ENCODE measurements around the gene TRIM46.
A peak's percentile ranks its signal among the peaks of the same experiment; 100 is the strongest.

TRIM46 gene

DNA sequence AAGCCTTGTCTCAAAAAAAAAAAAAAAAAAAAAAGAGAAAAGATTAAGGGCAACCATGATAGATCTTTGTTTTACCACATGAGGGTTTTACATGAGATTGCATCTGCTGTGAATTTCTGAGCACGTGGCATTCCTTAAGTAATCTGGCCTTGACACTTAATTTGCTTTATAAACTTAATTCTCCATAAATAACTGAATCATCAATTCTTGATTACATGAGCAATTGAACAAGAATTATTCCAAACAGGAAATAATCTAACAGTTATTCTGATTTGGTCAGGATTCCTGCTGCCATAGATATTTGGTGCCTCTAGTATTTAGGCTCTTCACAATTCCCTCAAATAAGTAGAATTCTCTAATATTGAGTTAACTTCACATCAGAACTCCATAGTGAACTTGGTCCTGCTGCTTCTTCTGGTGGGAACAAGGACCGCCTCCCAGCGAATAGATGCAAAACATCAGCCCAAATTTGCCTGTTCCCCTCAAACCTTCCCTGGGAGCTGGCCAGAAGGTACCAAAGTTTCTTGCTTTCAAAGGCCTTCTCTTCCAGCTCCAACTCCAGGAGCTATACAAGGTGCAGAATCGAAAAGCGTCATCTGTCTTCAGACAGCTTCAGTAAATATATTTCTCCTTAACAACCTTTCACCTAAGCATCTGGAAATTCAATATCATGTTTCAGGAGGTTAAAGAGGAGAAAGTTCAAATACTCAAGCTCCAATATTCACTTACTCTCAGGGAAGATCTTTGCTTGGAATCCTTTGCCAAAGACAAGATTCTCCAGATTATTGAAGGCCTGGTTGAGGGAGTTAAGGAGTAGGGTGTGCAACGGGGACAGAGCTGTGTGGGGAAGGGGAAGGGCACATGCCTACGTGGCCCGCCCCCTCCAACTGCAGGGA, 1.6 kb upstream of the TRIM46 start:
- H3K4me1 ChIP-seq (ENCODE audit: control insufficient read depth, insufficient read depth, low read length) = peaks cover 3% of the 10 kb centered on the region; the same call in 1 of the 2 replicates
- H3K27me3 ChIP-seq (ENCODE audit: control insufficient read depth, insufficient read depth, low read length) = no peaks in the 10 kb centered on the region
- peak overlapping the region; percentile 81 for H3K4me3 ChIP-seq (ENCODE audit: low read length)
- no peak for DNase-seq (ENCODE audit: low read depth, low spot score)
- no peak overlapping the region for H3K27ac ChIP-seq (ENCODE audit: low read length)
- no CpG with 5 or more reads among the region's 8 CpGs for WGBS (ENCODE audit: insufficient coverage, insufficient read length)
- peaks cover 6% of the 10 kb centered on the region for H3K36me3 ChIP-seq (ENCODE audit: control insufficient read depth, insufficient read depth, low read length)
- no peaks in the 10 kb centered on the region for H3K9me3 ChIP-seq (ENCODE audit: control insufficient read depth, insufficient read depth, low read length)

DNA sequence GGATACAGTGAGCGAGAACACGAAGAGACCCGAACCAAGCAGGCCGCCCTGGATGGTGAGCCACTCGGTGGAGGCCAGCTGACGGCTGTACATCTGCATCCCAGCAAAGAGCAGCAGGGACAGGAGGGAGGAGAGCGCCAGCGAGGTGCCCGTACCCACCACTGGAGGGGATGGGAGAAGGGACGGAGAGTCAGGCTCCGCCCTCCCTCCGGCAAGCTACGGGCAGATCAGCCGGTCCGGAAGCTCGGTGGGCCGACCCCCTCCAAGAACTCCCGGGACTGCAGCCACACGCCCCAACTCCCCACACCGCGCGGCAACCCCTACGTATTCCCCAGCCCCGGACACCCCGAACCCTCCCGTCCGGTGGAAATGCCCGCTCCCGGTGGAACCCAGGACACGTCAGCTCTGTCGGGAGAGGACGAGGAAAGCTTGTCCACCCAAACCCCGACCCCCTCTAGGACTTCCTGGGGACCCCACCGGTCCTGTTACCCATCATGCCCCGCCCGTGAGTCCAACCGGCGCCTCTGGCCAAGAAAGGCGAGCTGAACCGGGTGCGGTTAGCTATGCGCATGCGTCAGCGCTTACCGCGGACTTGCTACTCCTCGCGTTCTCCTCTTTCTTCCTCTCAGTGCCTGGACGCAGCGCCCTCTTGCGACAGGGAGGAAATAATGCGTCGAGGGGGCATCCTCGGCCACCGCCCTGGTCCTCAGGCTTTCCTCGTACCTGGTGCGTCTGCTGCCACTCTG, 744 bp upstream of the TRIM46 start, which contains the start of gene KRTCAP2:
TSS of gene KRTCAP2 (minus strand) at position 573 of the 746 bp plus-strand sequence. CDS start at position 493, 80 bp downstream.
- H3K36me3 ChIP-seq (ENCODE audit: control insufficient read depth, insufficient read depth, low read length) = peaks cover 14% of the 10 kb centered on the region

DNA sequence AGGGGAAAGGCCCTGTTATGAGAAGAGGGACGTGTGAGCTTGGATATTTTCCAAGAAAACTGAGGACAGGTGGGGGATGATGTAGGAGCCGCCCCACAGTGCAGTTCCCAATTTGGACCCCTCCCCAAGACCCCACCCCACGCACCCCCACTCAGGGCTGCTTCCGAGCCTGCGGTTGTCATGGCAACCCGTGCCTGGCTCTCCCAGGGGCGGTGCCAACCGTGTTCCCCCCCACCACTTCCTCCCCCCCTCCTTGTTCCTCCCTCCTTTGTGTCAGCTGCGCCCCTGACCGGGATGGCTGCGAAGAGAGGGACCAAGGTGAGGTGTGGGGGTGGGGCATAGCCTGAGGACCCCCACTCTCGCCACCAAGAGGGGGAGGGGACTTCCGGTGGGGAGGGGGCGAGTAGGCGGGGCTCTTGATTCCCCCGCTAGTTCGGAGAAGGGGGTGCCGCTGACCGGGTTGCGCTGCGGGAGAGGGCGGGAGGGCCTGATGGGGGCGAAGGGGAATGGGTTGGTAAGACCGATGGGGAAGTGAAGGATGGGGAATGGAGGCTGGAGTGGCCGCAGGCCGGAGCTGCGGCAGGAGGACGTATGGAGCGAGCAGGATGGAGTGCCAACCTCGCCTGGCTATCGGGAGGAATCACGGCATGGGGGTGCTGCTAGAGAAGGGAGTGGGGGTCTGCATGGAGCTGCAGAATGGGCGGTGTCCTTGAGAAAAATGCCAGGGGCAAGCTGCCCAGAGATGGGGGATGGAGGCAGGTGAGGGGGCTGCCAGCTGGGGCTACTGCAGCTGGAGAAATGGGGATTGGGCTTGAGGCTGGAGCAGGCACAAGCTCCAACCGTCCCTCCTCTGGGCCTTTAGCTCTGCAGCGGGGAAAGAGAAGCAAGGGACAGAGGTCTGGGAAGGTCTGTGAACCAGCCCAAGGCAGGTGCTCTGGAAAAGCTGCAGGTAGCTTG, 953 bp downstream of the TRIM46 start:
- no CpG with 5 or more reads among the region's 35 CpGs for WGBS (ENCODE audit: insufficient coverage, insufficient read length)
- no peak overlapping the region for H3K27ac ChIP-seq (ENCODE audit: low read length)
- H3K36me3 ChIP-seq (ENCODE audit: control insufficient read depth, insufficient read depth, low read length) = peaks cover 28% of the 10 kb centered on the region
- H3K4me3 ChIP-seq (ENCODE audit: low read length) = peak overlapping the region; percentile 62; the same call in 1 of the 2 replicates
- H3K9me3 ChIP-seq (ENCODE audit: control insufficient read depth, insufficient read depth, low read length) = no peaks in the 10 kb centered on the region
- H3K4me1 ChIP-seq (ENCODE audit: control insufficient read depth, insufficient read depth, low read length) = 0 out of 2 replicates have a peak, but pooled peaks cover 2% of the 10 kb centered on the region
- no peak for DNase-seq (ENCODE audit: low read depth, low spot score)
- no peaks in the 10 kb centered on the region for H3K27me3 ChIP-seq (ENCODE audit: control insufficient read depth, insufficient read depth, low read length)

More for the DNA sequence above, 744 bp upstream of the TRIM46 start, which contains the start of gene KRTCAP2:
- Histone ChIP-seq H3K4me1 (ENCODE audit: control insufficient read depth, insufficient read depth, low read length) (0 out of 2 replicates have a peak, but pooled peaks cover 2% of the 10 kb centered on the region), H3K9me3 (ENCODE audit: control insufficient read depth, insufficient read depth, low read length) (no peaks in the 10 kb centered on the region), H3K4me3 (ENCODE audit: low read length) (peak within 1 kb of the TSS; percentile 81), H3K27me3 (ENCODE audit: control insufficient read depth, insufficient read depth, low read length) (no peaks in the 10 kb centered on the region), H3K27ac (ENCODE audit: low read length) (no peak within 1 kb of the TSS)
- no peak for DNase-seq (ENCODE audit: low read depth, low spot score)
- no CpG with 5 or more reads among the region's 57 CpGs for WGBS (ENCODE audit: insufficient coverage, insufficient read length)

DNA sequence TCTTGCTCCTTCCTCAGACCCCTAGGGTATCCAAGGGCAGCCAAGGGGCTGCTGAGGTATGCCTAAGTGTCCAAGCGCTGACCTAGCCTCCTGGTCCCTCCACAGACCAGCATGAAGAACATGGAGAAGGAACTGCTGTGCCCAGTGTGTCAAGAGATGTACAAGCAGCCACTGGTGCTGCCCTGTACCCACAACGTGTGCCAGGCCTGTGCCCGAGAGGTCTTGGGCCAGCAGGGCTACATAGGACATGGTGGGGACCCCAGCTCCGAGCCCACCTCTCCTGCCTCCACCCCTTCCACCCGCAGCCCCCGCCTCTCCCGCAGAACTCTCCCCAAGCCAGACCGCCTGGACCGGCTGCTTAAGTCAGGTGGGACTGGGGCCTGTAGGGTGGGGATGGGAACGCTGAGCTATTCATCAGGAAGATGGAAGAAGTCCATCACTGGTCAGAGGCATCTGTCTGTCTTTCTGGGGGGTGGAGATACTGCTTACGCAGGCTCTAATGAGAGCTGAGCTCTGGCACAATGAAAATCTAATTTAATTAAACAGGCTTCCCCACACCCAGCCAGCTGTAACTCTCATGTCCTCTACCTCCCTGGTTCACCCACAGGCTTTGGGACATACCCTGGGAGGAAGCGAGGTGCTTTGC, 1.8 kb downstream of the TRIM46 start:
- H3K27ac ChIP-seq (ENCODE audit: low read length) = no peak overlapping the region
- H3K4me3 ChIP-seq (ENCODE audit: low read length) = no peak overlapping the region
- H3K4me1 ChIP-seq (ENCODE audit: control insufficient read depth, insufficient read depth, low read length) = 0 out of 2 replicates have a peak, but pooled peaks cover 2% of the 10 kb centered on the region
- WGBS (ENCODE audit: insufficient coverage, insufficient read length) = no CpG with 5 or more reads among the region's 12 CpGs
- no peaks in the 10 kb centered on the region for H3K9me3 ChIP-seq (ENCODE audit: control insufficient read depth, insufficient read depth, low read length)
- no peaks in the 10 kb centered on the region for H3K27me3 ChIP-seq (ENCODE audit: control insufficient read depth, insufficient read depth, low read length)
- no peak for DNase-seq (ENCODE audit: low read depth, low spot score)
- H3K36me3 ChIP-seq (ENCODE audit: control insufficient read depth, insufficient read depth, low read length) = peaks cover 30% of the 10 kb centered on the region

DNA sequence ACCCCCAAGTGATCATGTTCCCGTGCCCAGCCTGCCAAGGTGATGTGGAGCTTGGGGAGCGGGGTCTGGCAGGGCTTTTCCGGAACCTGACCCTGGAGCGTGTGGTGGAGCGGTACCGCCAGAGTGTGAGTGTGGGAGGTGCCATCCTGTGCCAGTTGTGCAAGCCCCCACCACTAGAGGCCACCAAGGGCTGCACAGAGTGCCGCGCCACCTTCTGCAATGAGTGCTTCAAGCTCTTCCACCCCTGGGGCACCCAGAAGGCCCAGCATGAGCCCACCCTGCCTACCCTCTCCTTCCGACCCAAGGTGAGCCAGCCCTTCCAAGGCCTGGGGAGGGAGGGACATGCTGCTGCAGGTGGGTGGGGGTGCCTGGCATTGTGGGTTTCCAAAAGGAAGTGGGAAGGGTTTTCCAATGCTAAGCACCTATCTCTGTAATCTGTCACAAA, 2.3 kb downstream of the TRIM46 start:
- peaks cover 30% of the 10 kb centered on the region for H3K36me3 ChIP-seq (ENCODE audit: control insufficient read depth, insufficient read depth, low read length)
- 0 out of 2 replicates have a peak, but pooled peaks cover 2% of the 10 kb centered on the region for H3K4me1 ChIP-seq (ENCODE audit: control insufficient read depth, insufficient read depth, low read length)
- no peak overlapping the region for H3K27ac ChIP-seq (ENCODE audit: low read length)
- WGBS (ENCODE audit: insufficient coverage, insufficient read length) = no CpG with 5 or more reads among the region's 9 CpGs
- H3K4me3 ChIP-seq (ENCODE audit: low read length) = no peak overlapping the region
- no peaks in the 10 kb centered on the region for H3K27me3 ChIP-seq (ENCODE audit: control insufficient read depth, insufficient read depth, low read length)
- H3K9me3 ChIP-seq (ENCODE audit: control insufficient read depth, insufficient read depth, low read length) = no peaks in the 10 kb centered on the region
- DNase-seq (ENCODE audit: low read depth, low spot score) = no peak

DNA sequence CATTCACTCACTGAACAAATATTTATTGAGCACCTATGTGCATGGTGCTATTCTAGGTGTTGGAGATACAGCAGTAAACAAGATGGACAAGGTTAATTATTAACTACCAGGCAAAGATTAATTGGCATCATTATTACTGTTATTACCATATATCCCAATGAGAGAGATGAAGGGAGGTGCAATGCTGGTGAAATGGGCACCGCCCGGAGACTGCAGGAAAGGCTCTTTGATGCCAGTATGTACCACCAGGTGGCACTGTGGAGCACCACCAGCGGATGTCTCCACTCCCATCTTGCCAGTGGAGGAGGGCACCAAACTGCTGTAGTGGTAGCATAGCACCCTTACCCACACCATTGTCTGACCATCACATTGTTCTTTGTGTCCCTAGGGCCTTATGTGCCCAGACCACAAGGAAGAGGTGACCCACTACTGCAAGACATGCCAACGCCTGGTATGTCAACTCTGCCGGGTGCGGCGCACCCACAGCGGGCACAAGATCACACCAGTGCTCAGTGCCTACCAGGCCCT, 3.0 kb downstream of the TRIM46 start:
- H3K27me3 ChIP-seq (ENCODE audit: control insufficient read depth, insufficient read depth, low read length) = no peaks in the 10 kb centered on the region
- no peak for DNase-seq (ENCODE audit: low read depth, low spot score)
- 0 out of 2 replicates have a peak, but pooled peaks cover 2% of the 10 kb centered on the region for H3K4me1 ChIP-seq (ENCODE audit: control insufficient read depth, insufficient read depth, low read length)
- no peak overlapping the region for H3K4me3 ChIP-seq (ENCODE audit: low read length)
- WGBS (ENCODE audit: insufficient coverage, insufficient read length) = no CpG with 5 or more reads among the region's 8 CpGs
- H3K27ac ChIP-seq (ENCODE audit: low read length) = no peak overlapping the region
- no peaks in the 10 kb centered on the region for H3K9me3 ChIP-seq (ENCODE audit: control insufficient read depth, insufficient read depth, low read length)
- peaks cover 30% of the 10 kb centered on the region for H3K36me3 ChIP-seq (ENCODE audit: control insufficient read depth, insufficient read depth, low read length)

DNA sequence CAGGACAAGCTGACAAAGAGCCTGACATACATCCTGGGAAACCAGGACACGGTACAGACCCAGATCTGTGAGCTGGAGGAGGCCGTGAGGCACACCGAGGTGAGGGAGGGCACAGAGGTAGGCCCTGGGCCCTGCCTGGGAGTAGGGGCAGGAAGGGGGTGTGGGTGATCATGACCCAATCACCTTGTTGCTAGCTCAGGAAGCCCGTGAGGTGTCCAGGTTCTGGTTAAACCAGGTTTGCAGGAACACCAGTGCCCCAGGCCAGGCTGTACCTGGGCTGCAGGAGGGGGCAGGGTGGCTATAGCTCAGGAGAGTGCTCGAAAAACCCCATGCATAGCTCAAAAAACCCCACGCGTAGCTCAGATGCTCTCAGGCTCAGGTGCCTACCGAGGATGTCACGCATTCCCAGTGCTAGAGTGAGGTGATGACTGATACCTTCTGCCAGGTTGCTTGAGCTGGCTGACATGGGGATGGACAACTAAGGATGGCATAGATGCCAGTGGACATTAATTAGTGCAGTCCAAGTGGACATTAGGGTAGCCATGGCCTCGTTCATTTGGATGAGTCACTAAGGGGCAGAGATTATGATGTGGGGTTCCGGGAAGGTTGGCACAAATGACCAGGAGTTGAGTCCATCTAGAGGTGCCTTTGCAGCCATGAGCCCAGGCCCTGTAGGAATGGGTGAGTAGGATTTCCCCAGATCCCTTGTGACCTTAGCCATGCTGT, 3.7 kb downstream of the TRIM46 start:
- no CpG with 5 or more reads among the region's 11 CpGs for WGBS (ENCODE audit: insufficient coverage, insufficient read length)
- no peak overlapping the region for H3K27ac ChIP-seq (ENCODE audit: low read length)
- DNase-seq (ENCODE audit: low read depth, low spot score) = no peak
- H3K27me3 ChIP-seq (ENCODE audit: control insufficient read depth, insufficient read depth, low read length) = no peaks in the 10 kb centered on the region
- H3K9me3 ChIP-seq (ENCODE audit: control insufficient read depth, insufficient read depth, low read length) = no peaks in the 10 kb centered on the region
- H3K4me1 ChIP-seq (ENCODE audit: control insufficient read depth, insufficient read depth, low read length) = 0 out of 2 replicates have a peak, but pooled peaks cover 2% of the 10 kb centered on the region
- H3K4me3 ChIP-seq (ENCODE audit: low read length) = no peak overlapping the region
- peaks cover 30% of the 10 kb centered on the region for H3K36me3 ChIP-seq (ENCODE audit: control insufficient read depth, insufficient read depth, low read length)

DNA sequence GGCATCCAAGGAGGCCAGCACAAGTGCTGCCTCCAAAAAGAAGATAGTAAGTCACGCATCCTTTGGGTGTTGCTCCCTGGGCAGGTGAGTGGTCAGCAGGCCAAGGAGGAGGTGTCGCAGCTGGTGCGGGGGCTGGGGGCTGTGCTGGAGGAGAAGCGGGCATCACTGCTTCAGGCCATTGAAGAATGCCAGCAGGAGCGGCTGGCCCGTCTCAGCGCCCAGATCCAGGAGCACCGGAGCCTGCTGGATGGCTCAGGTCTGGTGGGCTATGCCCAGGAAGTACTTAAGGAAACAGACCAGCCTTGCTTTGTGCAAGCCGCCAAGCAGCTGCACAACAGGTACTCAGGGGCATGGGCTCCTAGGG, 4.3 kb downstream of the TRIM46 start:
- H3K4me3 ChIP-seq (ENCODE audit: low read length) = no peak overlapping the region
- no peaks in the 10 kb centered on the region for H3K9me3 ChIP-seq (ENCODE audit: control insufficient read depth, insufficient read depth, low read length)
- no peaks in the 10 kb centered on the region for H3K27me3 ChIP-seq (ENCODE audit: control insufficient read depth, insufficient read depth, low read length)
- no CpG with 5 or more reads among the region's 9 CpGs for WGBS (ENCODE audit: insufficient coverage, insufficient read length)
- H3K4me1 ChIP-seq (ENCODE audit: control insufficient read depth, insufficient read depth, low read length) = 0 out of 2 replicates have a peak, but pooled peaks cover 2% of the 10 kb centered on the region
- H3K36me3 ChIP-seq (ENCODE audit: control insufficient read depth, insufficient read depth, low read length) = peaks cover 30% of the 10 kb centered on the region
- no peak for DNase-seq (ENCODE audit: low read depth, low spot score)
- H3K27ac ChIP-seq (ENCODE audit: low read length) = no peak overlapping the region
